DND-41 (cell line): Measurements from ENCODE around the gene LAS1L.
A peak's percentile ranks its signal among the peaks of the same experiment; 100 is the strongest.

Source experiments
- ATAC-seq: fragments of 200-7000 bp; cut with Tn5 transposase; 3 replicates; pipeline ENCODE4 v1.9.1; 2021; ENCODE audit warnings: low read depth; ENCODE audit not compliant: insufficient read depth
- DNase-seq: peaks from one replicate; pipeline ENCODE4 v3.0.0-alpha.2; 2020
- H2AFZ ChIP-seq: 2 replicates; pipeline ENCODE4 v1.6.0; 2012; ENCODE audit warnings: low read depth, low read length
- H3K27ac ChIP-seq: 2 replicates; pipeline ENCODE4 v1.5.1; 2012; ENCODE audit warnings: low read length, inconsistent platforms
- H3K27me3 ChIP-seq: fragments of 200-600 bp; sonication (generic); 2 replicates; pipeline ENCODE4 v1.6.0; 2012; ENCODE audit warnings: low read length, mild to moderate bottlenecking, inconsistent platforms; ENCODE audit not compliant: insufficient read depth, poor library complexity
- H3K36me3 ChIP-seq: 2 replicates; pipeline ENCODE4 v1.5.1; 2012; ENCODE audit warnings: low read length, inconsistent platforms; ENCODE audit not compliant: insufficient read depth
- H3K4me1 ChIP-seq: 2 replicates; pipeline ENCODE4 v1.5.1; 2012; ENCODE audit warnings: mild to moderate bottlenecking, low read length; ENCODE audit not compliant: insufficient read depth
- H3K4me2 ChIP-seq: 2 replicates; pipeline ENCODE4 v1.6.0; 2012; ENCODE audit warnings: mild to moderate bottlenecking, moderate library complexity, low read length, inconsistent platforms; ENCODE audit not compliant: insufficient read depth
- H3K4me3 ChIP-seq, 2 experiments: fragments of 200-600 bp in 1 of 2; shearing (Covaris generic) in 1 of 2; 2 replicates each; pipeline ENCODE4 v1.5.1; 2012 to 2016; ENCODE audit warnings: inconsistent platforms in 2 of 2, low read length in 2 of 2, mild to moderate bottlenecking in 2 of 2, low read depth in 1 of 2, moderate library complexity in 1 of 2
- H3K79me2 ChIP-seq: 2 replicates; pipeline ENCODE4 v1.6.0; 2012; ENCODE audit warnings: low read length, inconsistent platforms; ENCODE audit not compliant: insufficient read depth
- H3K9ac ChIP-seq: 2 replicates; pipeline ENCODE4 v1.6.0; 2012; ENCODE audit warnings: low read depth, mild to moderate bottlenecking, inconsistent platforms, low read length, moderate library complexity
- H3K9me3 ChIP-seq: 2 replicates; pipeline ENCODE4 v1.5.1; 2012; ENCODE audit warnings: low read length, moderate library complexity, mild to moderate bottlenecking, inconsistent platforms; ENCODE audit not compliant: insufficient read depth, severe bottlenecking
- H4K20me1 ChIP-seq: 2 replicates; pipeline ENCODE4 v1.6.0; 2012; ENCODE audit warnings: low read length; ENCODE audit not compliant: insufficient read depth
- CTCF ChIP-seq: IDR thresholded peaks from 2 replicates; pipeline ENCODE4 v1.5.1; 2012; ENCODE audit warnings: borderline replicate concordance, low read length, moderate library complexity, mild to moderate bottlenecking; ENCODE audit not compliant: poor library complexity, severe bottlenecking; ENCODE audit errors: extremely low read depth
- EZH2 ChIP-seq: IDR thresholded peaks from 3 replicates; pipeline ENCODE4 v1.6.1; 2012; ENCODE audit warnings: borderline replicate concordance, low read depth, mild to moderate bottlenecking, moderate library complexity, low read length, inconsistent platforms; ENCODE audit not compliant: severe bottlenecking

The LAS1L gene

DNA sequence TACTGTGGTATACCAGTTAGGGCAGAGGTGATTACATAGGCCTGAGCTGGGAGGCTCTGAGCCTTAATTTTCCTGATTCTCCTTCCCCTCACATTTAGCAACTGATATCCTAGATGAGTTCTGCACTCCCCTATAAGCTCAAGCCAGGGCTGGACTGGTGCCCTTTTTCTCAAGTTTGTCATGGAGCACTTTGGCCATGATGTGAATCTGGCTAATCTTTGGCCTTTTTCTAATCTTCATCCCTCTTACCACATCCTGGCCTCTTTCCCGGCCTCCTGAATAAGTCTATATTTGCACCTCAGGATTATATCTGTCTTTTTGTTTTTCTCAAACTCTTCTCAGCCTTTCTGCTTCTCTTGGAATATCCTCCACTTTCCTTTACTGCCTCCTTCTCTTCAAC lies 10.9 kb upstream of the LAS1L start:
- no peaks in the 10 kb centered on the region for H3K4me1 ChIP-seq
- no peaks in the 10 kb centered on the region for H3K36me3 ChIP-seq
- H3K9ac ChIP-seq: no peak overlapping the region
- no peaks in the 10 kb centered on the region for H3K79me2 ChIP-seq
- no peaks in the 10 kb centered on the region for H4K20me1 ChIP-seq
- TF ChIP-seq CTCF: no peak
- no peak for TF ChIP-seq EZH2
- no peak overlapping the region for H3K4me3 ChIP-seq
- no peaks in the 10 kb centered on the region for H3K27me3 ChIP-seq
- no peak overlapping the region for H3K4me2 ChIP-seq
- no peaks in the 10 kb centered on the region for H3K9me3 ChIP-seq
- DNase-seq (no peak), ATAC-seq (no peak)
- H3K27ac ChIP-seq: no peak overlapping the region
- no peak overlapping the region for H2AFZ ChIP-seq

DNA sequence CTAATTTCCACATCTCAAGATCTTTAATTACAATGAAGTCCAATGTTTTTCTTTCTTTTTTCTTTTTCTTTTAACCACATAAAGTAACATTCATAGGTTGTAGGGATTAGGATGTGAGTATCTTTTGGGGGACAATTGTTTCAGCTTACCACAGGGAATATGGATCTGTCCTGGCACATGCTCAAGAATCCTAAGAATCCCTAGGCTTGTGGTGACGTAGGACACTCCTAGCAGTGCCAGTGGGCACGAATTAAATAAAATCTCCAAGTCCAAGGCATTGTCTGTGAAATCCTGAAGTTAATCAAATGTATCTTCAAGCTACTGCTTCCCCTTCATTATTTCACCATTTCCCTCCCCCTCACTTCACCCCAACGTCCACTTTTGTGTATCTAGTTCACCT lies 2.6 kb upstream of the LAS1L start:
- DNase-seq (no peak), ATAC-seq (no peak)
- no peak overlapping the region for H2AFZ ChIP-seq
- no peak overlapping the region for H3K27ac ChIP-seq
- H3K27me3 ChIP-seq: no peaks in the 10 kb centered on the region
- TF ChIP-seq CTCF: no peak
- no peak for TF ChIP-seq EZH2
- H3K36me3 ChIP-seq: peaks cover 11% of the 10 kb centered on the region
- H3K4me3 ChIP-seq: no peak overlapping the region
- H3K4me2 ChIP-seq: no peak overlapping the region
- H3K9me3 ChIP-seq: no peaks in the 10 kb centered on the region
- H3K4me1 ChIP-seq: peaks cover 26% of the 10 kb centered on the region
- peaks cover 26% of the 10 kb centered on the region for H3K79me2 ChIP-seq
- H3K9ac ChIP-seq: no peak overlapping the region
- peaks cover 18% of the 10 kb centered on the region for H4K20me1 ChIP-seq

GRCh38 chrX:65536291-65536690 lies 1.7 kb upstream of the LAS1L start:
- DNase-seq (no peak), ATAC-seq (no peak)
- Histone ChIP-seq H3K9ac (no peak overlapping the region), H3K79me2 (peaks cover 31% of the 10 kb centered on the region), H3K27ac (no peak overlapping the region), H3K4me3 (no peak overlapping the region), H3K4me1 (peaks cover 31% of the 10 kb centered on the region), H3K9me3 (no peaks in the 10 kb centered on the region), H4K20me1 (peaks cover 23% of the 10 kb centered on the region), H3K4me2 (no peak overlapping the region), H2AFZ (no peak overlapping the region), H3K36me3 (peaks cover 19% of the 10 kb centered on the region), H3K27me3 (no peaks in the 10 kb centered on the region)
- TF ChIP-seq EZH2 (no peak), CTCF (no peak)

GRCh38 chrX:65532016-65532415 lies 2.6 kb downstream of the LAS1L start:
- DNase-seq: no peak
- H3K4me1 ChIP-seq: peaks cover 31% of the 10 kb centered on the region
- peaks cover 37% of the 10 kb centered on the region for H3K79me2 ChIP-seq
- H3K9ac ChIP-seq: no peak overlapping the region
- no peak for TF ChIP-seq EZH2
- no peak for TF ChIP-seq CTCF
- H3K4me2 ChIP-seq: 0 out of 2 replicates have a peak overlapping the region, but pooled peaks have one; percentile 99
- no peaks in the 10 kb centered on the region for H3K27me3 ChIP-seq
- no peaks in the 10 kb centered on the region for H3K9me3 ChIP-seq
- no peak overlapping the region for H2AFZ ChIP-seq
- H4K20me1 ChIP-seq: peaks cover 32% of the 10 kb centered on the region
- H3K27ac ChIP-seq: no peak overlapping the region
- peaks cover 55% of the 10 kb centered on the region for H3K36me3 ChIP-seq
- peak overlapping the region in 1 of 2 experiments; percentile 98; a peak in 1 of 4 replicates for H3K4me3 ChIP-seq
- no peak for ATAC-seq
